Measurements from ENCODE around the gene ADA. TPM values are rescaled to one million over a fixed set of nuclear protein-coding genes. Genes with fewer than 3 reads are reported as not detected.
A peak's percentile ranks its signal among the peaks of the same experiment; 100 is the strongest.

Gene ADA
- total and polyA plus RNA-seq, 9 of the 15 experiments (the other 6 are each of a cell fraction or from before 2014, with no cell fraction given), result 2.4 to 26.1 (median 5.3) TPM

DNA sequence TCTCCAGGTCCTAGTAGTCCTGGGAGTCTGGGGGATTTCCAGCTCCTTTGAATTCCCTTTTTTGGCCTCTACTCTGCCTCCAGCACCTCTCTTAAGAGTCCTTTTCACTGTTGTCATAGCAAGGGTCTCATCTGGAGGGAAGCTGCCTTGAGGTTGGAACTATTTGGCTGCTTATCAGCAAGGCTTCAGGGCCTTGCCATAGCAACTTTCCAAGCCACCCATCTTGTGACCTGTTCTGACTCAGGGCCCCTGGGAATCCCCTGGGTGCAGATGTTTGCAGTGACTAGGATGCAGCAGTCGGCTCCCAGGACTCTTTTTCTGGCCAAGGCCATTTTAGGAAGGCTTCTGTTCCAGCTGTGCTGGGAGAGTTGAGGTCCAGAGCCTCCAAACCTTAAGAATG, 56.8 kb downstream of the ADA start (continued):
- TF ChIP-seq RCOR1 (IDR thresholded peaks at IDR 0.05; ENCODE audit: borderline replicate concordance in 1 of 2, low read depth in 2 of 2, low read length in 2 of 2), result peak in 1 of 2 experiments; percentile 6; a peak in 1 of 4 replicates
- no peak for TF ChIP-seq NR2C2 (CRISPR knock-in tag; IDR thresholded peaks at IDR 0.05)
- peak; percentile 43; the same call in 1 of the 2 replicates for TF ChIP-seq NR2C2 (tag; IDR thresholded peaks at IDR 0.05)
- peak; percentile 32; the same call in 1 of the 2 replicates for TF ChIP-seq JUN (IDR thresholded peaks at IDR 0.05; ENCODE audit: borderline replicate concordance, low read depth, low read length)
- TF ChIP-seq JUN (CRISPR knock-in tag; IDR thresholded peaks at IDR 0.05; ENCODE audit: borderline replicate concordance), result no peak
- peak; percentile 99 for TF ChIP-seq MYNN (IDR thresholded peaks at IDR 0.05)
- TF ChIP-seq MYNN (CRISPR knock-in tag; IDR thresholded peaks at IDR 0.05), result peak; percentile 90
- no peak for TF ChIP-seq ZNF280A (IDR thresholded peaks at IDR 0.05; ENCODE audit: low read depth, partially characterized antibody)
- TF ChIP-seq, protein P1, sequence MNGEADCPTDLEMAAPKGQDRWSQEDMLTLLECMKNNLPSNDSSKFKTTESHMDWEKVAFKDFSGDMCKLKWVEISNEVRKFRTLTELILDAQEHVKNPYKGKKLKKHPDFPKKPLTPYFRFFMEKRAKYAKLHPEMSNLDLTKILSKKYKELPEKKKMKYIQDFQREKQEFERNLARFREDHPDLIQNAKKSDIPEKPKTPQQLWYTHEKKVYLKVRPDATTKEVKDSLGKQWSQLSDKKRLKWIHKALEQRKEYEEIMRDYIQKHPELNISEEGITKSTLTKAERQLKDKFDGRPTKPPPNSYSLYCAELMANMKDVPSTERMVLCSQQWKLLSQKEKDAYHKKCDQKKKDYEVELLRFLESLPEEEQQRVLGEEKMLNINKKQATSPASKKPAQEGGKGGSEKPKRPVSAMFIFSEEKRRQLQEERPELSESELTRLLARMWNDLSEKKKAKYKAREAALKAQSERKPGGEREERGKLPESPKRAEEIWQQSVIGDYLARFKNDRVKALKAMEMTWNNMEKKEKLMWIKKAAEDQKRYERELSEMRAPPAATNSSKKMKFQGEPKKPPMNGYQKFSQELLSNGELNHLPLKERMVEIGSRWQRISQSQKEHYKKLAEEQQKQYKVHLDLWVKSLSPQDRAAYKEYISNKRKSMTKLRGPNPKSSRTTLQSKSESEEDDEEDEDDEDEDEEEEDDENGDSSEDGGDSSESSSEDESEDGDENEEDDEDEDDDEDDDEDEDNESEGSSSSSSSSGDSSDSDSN (IDR thresholded peaks at IDR 0.05; ENCODE audit: borderline replicate concordance in 1 of 2, low read depth in 2 of 2, low read length in 2 of 2), result 0 out of 4 replicates have a peak, but pooled peaks of 1 of the 2 experiments have one; percentile 51
- TF ChIP-seq E2F3 (CRISPR knock-in tag; IDR thresholded peaks at IDR 0.05), result no peak
- TF ChIP-seq ZBTB11 (CRISPR knock-in tag; IDR thresholded peaks at IDR 0.05), result peak in 1 of 3 experiments; percentile 48; a peak in 1 of 6 replicates
- TF ChIP-seq, protein P2, sequence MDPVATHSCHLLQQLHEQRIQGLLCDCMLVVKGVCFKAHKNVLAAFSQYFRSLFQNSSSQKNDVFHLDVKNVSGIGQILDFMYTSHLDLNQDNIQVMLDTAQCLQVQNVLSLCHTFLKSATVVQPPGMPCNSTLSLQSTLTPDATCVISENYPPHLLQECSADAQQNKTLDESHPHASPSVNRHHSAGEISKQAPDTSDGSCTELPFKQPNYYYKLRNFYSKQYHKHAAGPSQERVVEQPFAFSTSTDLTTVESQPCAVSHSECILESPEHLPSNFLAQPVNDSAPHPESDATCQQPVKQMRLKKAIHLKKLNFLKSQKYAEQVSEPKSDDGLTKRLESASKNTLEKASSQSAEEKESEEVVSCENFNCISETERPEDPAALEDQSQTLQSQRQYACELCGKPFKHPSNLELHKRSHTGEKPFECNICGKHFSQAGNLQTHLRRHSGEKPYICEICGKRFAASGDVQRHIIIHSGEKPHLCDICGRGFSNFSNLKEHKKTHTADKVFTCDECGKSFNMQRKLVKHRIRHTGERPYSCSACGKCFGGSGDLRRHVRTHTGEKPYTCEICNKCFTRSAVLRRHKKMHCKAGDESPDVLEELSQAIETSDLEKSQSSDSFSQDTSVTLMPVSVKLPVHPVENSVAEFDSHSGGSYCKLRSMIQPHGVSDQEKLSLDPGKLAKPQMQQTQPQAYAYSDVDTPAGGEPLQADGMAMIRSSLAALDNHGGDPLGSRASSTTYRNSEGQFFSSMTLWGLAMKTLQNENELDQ (CRISPR knock-in tag; IDR thresholded peaks at IDR 0.05; ENCODE audit: borderline replicate concordance), result no peak
- 0 out of 2 replicates have a peak, but pooled peaks have one; percentile 36 for TF ChIP-seq ZNF589 (CRISPR knock-in tag; IDR thresholded peaks at IDR 0.05; ENCODE audit: low read depth)
- TF ChIP-seq EP300 (IDR thresholded peaks at IDR 0.05; ENCODE audit: low read length), result 0 out of 2 replicates have a peak, but pooled peaks have one; percentile 10
